Measurements from ENCODE around the gene CD63. TPM values are rescaled to one million over a fixed set of nuclear protein-coding genes. Genes with fewer than 3 reads are reported as not detected.

The CD63 gene
- polyA plus RNA-seq, 1 donor from 2014 or later: 217 TPM

DNA sequence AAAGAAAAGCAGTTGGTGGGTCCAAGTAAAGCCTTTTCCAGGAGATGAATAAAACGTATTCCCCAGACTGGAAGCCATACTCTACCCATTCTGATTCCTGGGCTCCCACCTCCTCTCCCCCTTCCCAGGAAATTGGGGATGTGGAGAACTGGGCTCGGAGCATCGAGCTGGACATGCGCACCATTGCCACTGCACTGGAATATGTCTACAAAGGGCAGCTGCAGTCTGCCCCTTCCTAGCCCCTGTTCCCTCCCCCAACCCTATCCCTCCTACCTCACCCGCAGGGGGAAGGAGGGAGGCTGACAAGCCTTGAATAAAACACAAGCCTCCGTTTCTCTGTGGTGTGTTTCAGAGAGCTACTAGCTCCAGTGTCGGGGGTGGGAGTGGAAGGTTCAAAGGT lies 9.4 kb downstream of the CD63 start:
- Histone ChIP-seq H4K20me1 (ENCODE audit: insufficient read depth) (no peaks in the 10 kb centered on the region), H3K79me2 (replicated peaks; ENCODE audit: insufficient read depth, low read length) (peaks cover 7% of the 10 kb centered on the region), H3F3A (ENCODE audit: insufficient read depth, low read length, poor library complexity, severe bottlenecking) (no peaks in the 10 kb centered on the region), H3K4me2 (ENCODE audit: low read length) (no peak overlapping the region), H3K27ac (ENCODE audit: low read length) (no peak overlapping the region), H3K36me3 (ENCODE audit: insufficient read depth, low read length) (no peaks in the 10 kb centered on the region), H3K9me3 (ENCODE audit: low read length) (no peaks in the 10 kb centered on the region), H3K9ac (ENCODE audit: low read length) (no peak overlapping the region), H3K4me3 (ENCODE audit: low read length) (no peak overlapping the region), H3K27me3 (ENCODE audit: insufficient read depth, low read depth, low read length) (no peaks in the 10 kb centered on the region), H3K9me2 (ENCODE audit: insufficient read depth, low read length) (no peaks in the 10 kb centered on the region), H2AFZ (ENCODE audit: low read depth, low read length) (no peak overlapping the region)
- no peak for TF ChIP-seq RAD21 (conservative IDR thresholded peaks at IDR 0.05)
- TF ChIP-seq POLR2AphosphoS5 (IDR thresholded peaks at IDR 0.05): no peak
- no peak for TF ChIP-seq CTCF (IDR thresholded peaks at IDR 0.05; ENCODE audit: poor library complexity, severe bottlenecking)
- no peak for TF ChIP-seq SMC3 (conservative IDR thresholded peaks at IDR 0.05; ENCODE audit: poor library complexity)
- TF ChIP-seq REST (IDR thresholded peaks at IDR 0.05; ENCODE audit: borderline replicate concordance): no peak

- Histone ChIP-seq H3K79me2 (replicated peaks; ENCODE audit: insufficient read depth, low read length) (peaks cover 7% of the 10 kb centered on the region), H2AFZ (ENCODE audit: low read depth, low read length) (no peak overlapping the region), H3K9me3 (ENCODE audit: low read length) (no peaks in the 10 kb centered on the region), H3K27ac (ENCODE audit: low read length) (no peak overlapping the region), H3K4me2 (ENCODE audit: low read length) (no peak overlapping the region), H3K9ac (ENCODE audit: low read length) (no peak overlapping the region), H4K20me1 (ENCODE audit: insufficient read depth) (no peaks in the 10 kb centered on the region), H3K27me3 (ENCODE audit: insufficient read depth, low read depth, low read length) (no peaks in the 10 kb centered on the region), H3K9me2 (ENCODE audit: insufficient read depth, low read length) (no peaks in the 10 kb centered on the region), H3K36me3 (ENCODE audit: insufficient read depth, low read length) (no peaks in the 10 kb centered on the region), H3F3A (ENCODE audit: insufficient read depth, low read length, poor library complexity, severe bottlenecking) (no peaks in the 10 kb centered on the region), H3K4me3 (ENCODE audit: low read length) (no peak overlapping the region)
- no peak for TF ChIP-seq REST (IDR thresholded peaks at IDR 0.05; ENCODE audit: borderline replicate concordance)
- no peak for TF ChIP-seq CTCF (IDR thresholded peaks at IDR 0.05; ENCODE audit: poor library complexity, severe bottlenecking)
Measured at GRCh38 chr12:55718624-55719275, 10.1 kb downstream of the CD63 start.
